Measurements from ENCODE around the gene RXRG.

The RXRG gene

GRCh38 chr1:165415068-165415467 lies 29.9 kb downstream of the RXRG start:
- no peak for DNase-seq (ENCODE audit: extremely low read depth in 1 of 2, low read depth in 1 of 2)

DNA sequence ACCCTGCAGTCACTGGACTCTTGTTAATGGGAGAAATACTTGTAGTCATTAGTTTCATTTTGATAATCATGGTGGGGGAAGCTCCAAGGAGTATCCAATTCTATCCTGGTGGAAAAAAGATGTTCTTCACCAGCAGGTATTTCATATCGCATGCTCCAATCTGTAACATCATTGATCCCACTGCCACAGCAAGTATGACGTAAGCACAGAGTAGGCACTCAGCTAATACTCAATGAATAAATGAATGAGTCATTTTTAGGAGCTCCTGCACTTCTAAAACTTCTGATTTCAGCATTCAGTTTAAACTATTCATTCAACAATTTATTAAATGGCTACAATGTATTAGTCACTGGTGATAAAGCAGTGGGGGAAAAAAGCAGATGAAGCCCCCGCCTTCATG lies 30.3 kb downstream of the RXRG start:
- DNase-seq (ENCODE audit: extremely low read depth in 1 of 2, low read depth in 1 of 2) = no peak

DNA sequence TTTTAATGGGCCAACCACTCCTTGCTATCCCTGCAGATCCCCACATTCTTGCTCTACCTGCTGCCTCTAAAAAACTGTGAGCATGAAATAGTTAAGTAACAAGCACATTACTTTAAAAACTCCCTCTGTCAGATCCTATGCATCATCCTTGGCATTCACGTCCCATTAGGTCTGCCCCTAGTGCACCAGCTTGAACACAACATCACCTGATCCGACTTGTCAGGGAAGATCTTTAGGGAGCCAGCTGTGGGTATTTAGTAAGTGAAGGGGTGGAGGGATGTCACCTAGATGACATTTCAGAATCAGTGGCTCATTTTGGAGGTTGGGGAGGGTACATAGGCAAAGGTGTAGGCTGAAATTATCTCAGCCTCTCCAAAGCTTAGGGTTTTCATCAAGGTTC lies 33.5 kb downstream of the RXRG start:
- DNase-seq (ENCODE audit: extremely low read depth in 1 of 2, low read depth in 1 of 2) = no peak

- no peak for DNase-seq (ENCODE audit: extremely low read depth in 1 of 2, low read depth in 1 of 2)
These were observed 35.1 kb downstream of the RXRG start for GRCh38 chr1:165409657-165410358.

- no peak for DNase-seq (ENCODE audit: extremely low read depth in 1 of 2, low read depth in 1 of 2)
These were observed 36.4 kb downstream of the RXRG start for GRCh38 chr1:165408518-165408917.

DNA sequence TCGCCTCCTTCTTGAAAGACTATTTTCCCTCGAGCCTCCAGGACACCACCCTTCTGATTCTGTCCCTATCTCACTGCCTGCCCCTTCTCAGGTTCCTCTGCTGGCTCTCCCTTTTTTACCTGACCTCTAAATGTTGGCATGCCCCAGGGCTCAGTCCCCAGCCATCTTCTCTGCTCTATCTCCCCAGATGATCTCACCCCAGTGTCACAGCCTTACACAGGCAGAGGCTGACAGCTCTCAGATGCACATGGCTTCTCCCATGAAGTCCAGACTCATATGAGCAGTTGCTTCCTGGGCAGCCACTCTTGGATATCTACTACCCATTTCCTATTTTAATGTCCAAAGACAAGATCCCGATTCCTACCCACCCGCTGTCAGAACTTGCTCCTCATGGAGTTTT lies 37.5 kb downstream of the RXRG start:
- DNase-seq (ENCODE audit: extremely low read depth in 1 of 2, low read depth in 1 of 2) = no peak

- DNase-seq (ENCODE audit: extremely low read depth in 1 of 2, low read depth in 1 of 2) = no peak
These were observed 41.0 kb downstream of the RXRG start for GRCh38 chr1:165403835-165404482.

GRCh38 chr1:165402517-165403111 lies 42.3 kb downstream of the RXRG start:
- DNase-seq (ENCODE audit: extremely low read depth in 1 of 2, low read depth in 1 of 2) = no peak

GRCh38 chr1:165397944-165398343 lies 47.0 kb downstream of the RXRG start:
- no peak for DNase-seq (ENCODE audit: extremely low read depth in 1 of 2, low read depth in 1 of 2)

DNA sequence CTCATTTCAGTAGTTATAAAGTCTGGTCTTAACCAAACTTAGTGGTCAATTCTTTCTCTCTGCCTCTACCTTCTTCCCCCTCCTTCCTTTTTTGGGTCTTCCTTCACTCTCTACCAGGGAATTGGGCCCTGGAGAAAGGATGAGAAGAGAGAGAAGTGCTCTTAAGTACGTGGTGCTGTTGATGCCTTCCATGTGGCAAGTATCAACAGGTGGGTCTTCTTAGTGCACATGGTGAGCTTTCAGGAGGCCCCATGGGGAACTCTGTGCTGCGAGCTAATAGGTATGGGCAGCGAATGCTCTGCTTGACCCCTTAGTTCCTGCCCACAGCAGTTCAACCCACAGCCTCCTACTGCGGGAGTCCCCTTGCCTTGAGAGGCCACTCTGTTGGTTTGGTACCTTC lies 49.0 kb downstream of the RXRG start:
- no peak for DNase-seq (ENCODE audit: extremely low read depth in 1 of 2, low read depth in 1 of 2)

- DNase-seq (ENCODE audit: extremely low read depth in 1 of 2, low read depth in 1 of 2) = no peak
These were observed 49.4 kb downstream of the RXRG start for GRCh38 chr1:165395478-165395877.

GRCh38 chr1:165392634-165393571 lies 52.0 kb downstream of the RXRG start:
- peak; percentile 69 to 77 for DNase-seq (ENCODE audit: extremely low read depth in 1 of 2, low read depth in 1 of 2)

GRCh38 chr1:165389609-165390008 lies 55.3 kb downstream of the RXRG start:
- no peak for DNase-seq (ENCODE audit: extremely low read depth in 1 of 2, low read depth in 1 of 2)

DNA sequence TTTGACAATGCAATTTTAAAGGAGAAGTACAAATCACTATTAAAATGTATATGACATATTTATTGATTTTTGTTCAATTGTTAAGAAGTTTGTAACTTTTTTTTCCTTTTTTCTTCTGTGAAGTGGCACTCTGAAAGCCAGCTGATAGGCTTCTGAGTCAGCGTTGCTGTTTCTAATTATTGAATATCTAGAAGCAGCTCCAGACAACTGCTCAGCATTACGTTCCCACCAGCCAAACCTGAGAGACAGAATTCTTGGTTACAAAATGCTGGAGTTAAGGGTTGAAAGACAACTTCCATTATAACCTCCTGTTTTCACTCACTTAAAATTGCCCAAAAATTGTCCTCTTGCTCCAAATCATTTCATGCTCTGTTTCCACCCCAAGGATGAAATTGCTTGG lies 57.0 kb downstream of the RXRG start:
- DNase-seq (ENCODE audit: extremely low read depth in 1 of 2, low read depth in 1 of 2) = no peak

DNA sequence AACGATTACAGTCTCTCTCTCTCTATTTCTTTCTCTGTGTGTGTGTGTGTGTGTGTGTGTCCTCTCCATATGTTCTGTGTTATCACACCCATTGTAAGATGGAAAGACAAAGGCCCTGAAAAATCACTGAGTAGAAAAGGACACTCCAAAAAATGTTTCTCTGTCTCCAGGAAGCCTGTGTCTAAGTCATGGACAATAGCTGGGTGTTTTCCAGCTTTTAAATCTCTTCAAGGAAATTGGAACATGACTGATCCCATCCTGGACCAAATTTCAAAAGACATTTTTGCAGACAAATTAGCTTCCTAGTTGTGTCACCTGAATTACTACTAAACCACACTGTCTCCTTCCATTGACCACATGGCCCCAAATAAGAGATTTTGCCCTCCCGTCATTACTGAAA lies 57.4 kb downstream of the RXRG start:
- DNase-seq (ENCODE audit: extremely low read depth in 1 of 2, low read depth in 1 of 2) = no peak

GRCh38 chr1:165383599-165384405 lies 61.1 kb downstream of the RXRG start:
- no peak for DNase-seq (ENCODE audit: extremely low read depth in 1 of 2, low read depth in 1 of 2)

DNA sequence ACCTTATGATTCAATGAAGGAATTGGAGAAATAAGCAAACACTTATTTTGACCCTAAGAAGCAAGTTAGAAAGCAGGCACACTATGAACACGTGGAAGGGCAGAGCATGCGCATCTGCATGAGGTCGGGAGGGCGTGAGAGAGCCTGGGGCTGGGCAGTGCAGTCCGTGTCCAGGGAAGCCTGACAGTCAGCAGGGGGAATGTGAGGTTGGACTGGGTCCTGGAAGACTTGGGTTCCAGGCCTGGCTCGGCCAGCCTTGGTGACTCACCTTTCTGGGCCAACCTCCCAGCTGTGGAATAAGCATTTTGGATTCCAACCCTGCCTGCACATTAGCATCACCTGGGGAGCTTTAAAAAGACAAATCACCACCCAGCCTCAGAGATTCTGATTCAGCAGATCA lies 61.9 kb downstream of the RXRG start:
- no peak for DNase-seq (ENCODE audit: extremely low read depth in 1 of 2, low read depth in 1 of 2)

DNA sequence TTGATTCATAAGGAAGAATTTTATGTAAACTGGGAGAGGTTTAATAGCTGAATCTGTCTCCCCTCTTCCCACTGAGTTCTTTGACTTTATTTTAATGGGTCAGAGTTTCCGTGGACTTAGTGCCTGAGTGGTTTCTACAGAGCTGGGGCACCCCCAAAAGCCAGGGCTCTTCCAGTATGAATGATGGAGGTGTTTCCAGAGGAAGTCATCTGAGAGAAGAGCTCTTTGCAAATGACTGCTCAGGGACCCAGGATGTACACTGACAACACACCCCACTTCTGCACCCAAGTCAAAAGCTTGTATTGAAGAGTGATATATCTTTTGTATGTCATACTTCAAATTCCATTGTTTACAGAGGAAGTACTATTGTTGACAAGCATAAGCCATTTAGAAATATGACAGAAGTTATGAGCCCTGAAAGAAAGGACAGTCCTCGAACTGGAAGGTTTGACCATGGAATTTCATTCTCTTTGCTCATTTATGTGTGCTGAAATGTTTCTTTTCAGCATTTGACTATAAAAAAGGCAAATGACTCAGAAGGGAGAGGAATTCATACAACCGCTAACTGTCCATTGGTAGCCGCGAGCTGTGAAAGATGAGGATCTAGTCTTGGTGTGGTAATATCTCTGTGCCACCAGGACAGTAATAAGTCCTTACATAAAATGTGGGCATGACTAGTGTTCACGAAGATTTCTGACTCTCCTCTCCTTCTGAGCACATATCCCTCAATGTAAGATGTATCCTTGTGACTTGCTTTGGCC lies 63.0 kb downstream of the RXRG start:
- DNase-seq (ENCODE audit: extremely low read depth in 1 of 2, low read depth in 1 of 2) = no peak

DNA sequence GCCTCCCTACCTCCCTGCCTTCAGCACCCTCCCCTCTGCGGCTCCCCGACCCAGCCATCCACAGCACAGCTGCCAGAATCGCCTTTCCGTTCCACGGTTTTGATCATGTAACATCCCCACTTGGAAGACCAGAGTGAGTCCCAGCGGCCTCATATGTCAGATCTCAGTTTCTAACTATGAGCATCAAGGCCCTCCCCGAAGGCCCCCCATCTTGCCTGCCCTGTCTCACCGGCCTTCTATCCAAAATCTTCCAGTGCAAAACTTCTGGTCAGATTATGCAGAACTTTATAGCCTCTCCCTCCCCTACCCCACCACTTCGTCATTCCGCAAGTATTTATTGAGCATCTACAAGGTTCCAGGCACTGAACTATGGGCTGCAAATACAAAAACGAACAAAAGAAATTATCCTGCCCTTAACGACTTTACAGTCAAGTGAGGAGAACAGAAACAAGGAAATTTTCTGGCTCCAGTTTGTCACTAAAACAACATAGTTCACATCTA lies 68.1 kb downstream of the RXRG start:
- DNase-seq (ENCODE audit: extremely low read depth in 1 of 2, low read depth in 1 of 2) = no peak
